IPS DF 6.9 (cell line): Measurements from ENCODE around the gene ATP6V0C.

Source experiments
- DNase-seq: peaks from one replicate; pipeline ENCODE4 v3.0.0-alpha.2; 2013; ENCODE audit warnings: low read depth, low spot score
- H3K27ac ChIP-seq: one replicate; pipeline ENCODE4 v1.5.1; 2013; ENCODE audit warnings: low read length, control low read depth
- H3K27me3 ChIP-seq: 2 replicates; pipeline ENCODE4 v1.6.1; 2013; ENCODE audit warnings: mild to moderate bottlenecking, low read length; ENCODE audit not compliant: control insufficient read depth, insufficient read depth
- H3K36me3 ChIP-seq: 2 replicates; pipeline ENCODE4 v1.6.1; 2013; ENCODE audit warnings: low read length; ENCODE audit not compliant: control insufficient read depth, insufficient read depth
- H3K4me1 ChIP-seq: 2 replicates; pipeline ENCODE4 v1.6.1; 2013; ENCODE audit warnings: low read length; ENCODE audit not compliant: control insufficient read depth, insufficient read depth
- H3K4me3 ChIP-seq: 2 replicates; pipeline ENCODE4 v1.5.1; 2013; ENCODE audit warnings: mild to moderate bottlenecking, low read length
- H3K9me3 ChIP-seq: 2 replicates; pipeline ENCODE4 v1.6.1; 2013; ENCODE audit warnings: low read length, inconsistent platforms; ENCODE audit not compliant: control insufficient read depth, insufficient read depth
- WGBS: extraction: QIAGEN DNeasy Blood & Tissue Kit; methylation state at CpG from one replicate; pipeline ENCODE4 v1.1.7; 2013; ENCODE audit warnings: mixed read lengths, missing lambda C conversion rate; ENCODE audit not compliant: insufficient read length, insufficient coverage; 5-methylcytosine and 5-hydroxymethylcytosine counted together

ATP6V0C gene

GRCh38 chr16:2523801-2524231 is 10.1 kb downstream of the ATP6V0C start:
- H3K9me3 ChIP-seq, result no peaks in the 10 kb centered on the region
- WGBS, result no CpG with 5 or more reads among the region's 6 CpGs
- no peak overlapping the region for H3K4me3 ChIP-seq
- H3K27me3 ChIP-seq, result no peaks in the 10 kb centered on the region
- no peak for DNase-seq
- H3K4me1 ChIP-seq, result 0 out of 2 replicates have a peak, but pooled peaks cover 1% of the 10 kb centered on the region
- H3K27ac ChIP-seq, result no peak overlapping the region
- H3K36me3 ChIP-seq, result peaks cover 18% of the 10 kb centered on the region

- WGBS, result no CpG with 5 or more reads among the region's 9 CpGs
These were observed 10.7 kb downstream of the ATP6V0C start for GRCh38 chr16:2524339-2524938.

GRCh38 chr16:2526135-2526534 is 12.4 kb downstream of the ATP6V0C start:
- H3K27me3 ChIP-seq, result no peaks in the 10 kb centered on the region
- peaks cover 3% of the 10 kb centered on the region; the same call in 1 of the 2 replicates for H3K4me1 ChIP-seq
- H3K36me3 ChIP-seq, result peaks cover 22% of the 10 kb centered on the region
- no peak overlapping the region for H3K27ac ChIP-seq
- no peak for DNase-seq
- WGBS, result no CpG with 5 or more reads among the region's 8 CpGs
- no peak overlapping the region for H3K4me3 ChIP-seq
- H3K9me3 ChIP-seq, result no peaks in the 10 kb centered on the region

More at GRCh38 chr16:2524339-2524938, 10.7 kb downstream of the ATP6V0C start:
- Histone ChIP-seq H3K36me3 (peaks cover 22% of the 10 kb centered on the region), H3K27ac (no peak overlapping the region), H3K4me3 (no peak overlapping the region), H3K27me3 (no peaks in the 10 kb centered on the region), H3K9me3 (no peaks in the 10 kb centered on the region), H3K4me1 (0 out of 2 replicates have a peak, but pooled peaks cover 1% of the 10 kb centered on the region)
- no peak for DNase-seq

GRCh38 chr16:2527071-2527783 is 13.5 kb downstream of the ATP6V0C start:
- Histone ChIP-seq H3K4me1 (peaks cover 3% of the 10 kb centered on the region), H3K36me3 (peaks cover 22% of the 10 kb centered on the region), H3K27ac (no peak overlapping the region), H3K27me3 (no peaks in the 10 kb centered on the region), H3K4me3 (no peak overlapping the region), H3K9me3 (no peaks in the 10 kb centered on the region)
- WGBS, result no CpG with 5 or more reads among the region's 12 CpGs
- no peak for DNase-seq

GRCh38 chr16:2527784-2528100 is 14.0 kb downstream of the ATP6V0C start:
- Histone ChIP-seq H3K27ac (no peak overlapping the region), H3K4me1 (peaks cover 3% of the 10 kb centered on the region), H3K4me3 (no peak overlapping the region), H3K9me3 (no peaks in the 10 kb centered on the region), H3K27me3 (no peaks in the 10 kb centered on the region), H3K36me3 (peaks cover 22% of the 10 kb centered on the region)
- no peak for DNase-seq
- no CpG with 5 or more reads among the region's 24 CpGs for WGBS

- Histone ChIP-seq H3K4me1 (peaks cover 3% of the 10 kb centered on the region), H3K4me3 (no peak overlapping the region), H3K27me3 (no peaks in the 10 kb centered on the region), H3K36me3 (peaks cover 22% of the 10 kb centered on the region), H3K27ac (no peak overlapping the region), H3K9me3 (no peaks in the 10 kb centered on the region)
- WGBS, result no CpG with 5 or more reads among the region's 36 CpGs
- no peak for DNase-seq
These were observed 14.7 kb downstream of the ATP6V0C start for GRCh38 chr16:2528161-2529060.

- Histone ChIP-seq H3K36me3 (peaks cover 22% of the 10 kb centered on the region), H3K27me3 (no peaks in the 10 kb centered on the region), H3K4me3 (no peak overlapping the region), H3K27ac (no peak overlapping the region), H3K4me1 (peaks cover 3% of the 10 kb centered on the region), H3K9me3 (no peaks in the 10 kb centered on the region)
- WGBS, result no CpG with 5 or more reads among the region's 32 CpGs
- DNase-seq, result no peak
These were observed 15.5 kb downstream of the ATP6V0C start for GRCh38 chr16:2529061-2529931.

GRCh38 chr16:2529961-2530628 is 16.3 kb downstream of the ATP6V0C start:
- no peaks in the 10 kb centered on the region for H3K9me3 ChIP-seq
- peaks cover 22% of the 10 kb centered on the region for H3K36me3 ChIP-seq
- WGBS, result no CpG with 5 or more reads among the region's 15 CpGs
- DNase-seq, result no peak
- no peak overlapping the region for H3K27ac ChIP-seq
- peaks cover 3% of the 10 kb centered on the region for H3K4me1 ChIP-seq
- H3K4me3 ChIP-seq, result no peak overlapping the region
- no peaks in the 10 kb centered on the region for H3K27me3 ChIP-seq

GRCh38 chr16:2530629-2531318 is 17.0 kb downstream of the ATP6V0C start:
- Histone ChIP-seq H3K27ac (no peak overlapping the region), H3K27me3 (no peaks in the 10 kb centered on the region), H3K9me3 (no peaks in the 10 kb centered on the region), H3K36me3 (peaks cover 22% of the 10 kb centered on the region), H3K4me1 (peaks cover 3% of the 10 kb centered on the region), H3K4me3 (no peak overlapping the region)
- DNase-seq, result no peak
- WGBS, result no CpG with 5 or more reads among the region's 14 CpGs
